Esophagus mucosa (tissue), 1 donor: ENCODE measurements around the gene GINS2. TPM values are rescaled to one million over a fixed set of nuclear protein-coding genes. Genes with fewer than 3 reads are reported as not detected.

Source experiments
- ATAC-seq: fragments of 200-7000 bp; cut with Tn5 transposase; one replicate; pipeline ENCODE4 v1.9.1; 2020
- total RNA-seq: library from RNA; stranded (reverse); gene quantifications from one replicate; pipeline ENCODE4 v1.2.4, GENCODE V29; 2023
- donor health status: DM: yes; HTN: yes; CAD: no.

GINS2 gene
- total RNA-seq, 1 donor from 2014 or later: 10.9 TPM

DNA sequence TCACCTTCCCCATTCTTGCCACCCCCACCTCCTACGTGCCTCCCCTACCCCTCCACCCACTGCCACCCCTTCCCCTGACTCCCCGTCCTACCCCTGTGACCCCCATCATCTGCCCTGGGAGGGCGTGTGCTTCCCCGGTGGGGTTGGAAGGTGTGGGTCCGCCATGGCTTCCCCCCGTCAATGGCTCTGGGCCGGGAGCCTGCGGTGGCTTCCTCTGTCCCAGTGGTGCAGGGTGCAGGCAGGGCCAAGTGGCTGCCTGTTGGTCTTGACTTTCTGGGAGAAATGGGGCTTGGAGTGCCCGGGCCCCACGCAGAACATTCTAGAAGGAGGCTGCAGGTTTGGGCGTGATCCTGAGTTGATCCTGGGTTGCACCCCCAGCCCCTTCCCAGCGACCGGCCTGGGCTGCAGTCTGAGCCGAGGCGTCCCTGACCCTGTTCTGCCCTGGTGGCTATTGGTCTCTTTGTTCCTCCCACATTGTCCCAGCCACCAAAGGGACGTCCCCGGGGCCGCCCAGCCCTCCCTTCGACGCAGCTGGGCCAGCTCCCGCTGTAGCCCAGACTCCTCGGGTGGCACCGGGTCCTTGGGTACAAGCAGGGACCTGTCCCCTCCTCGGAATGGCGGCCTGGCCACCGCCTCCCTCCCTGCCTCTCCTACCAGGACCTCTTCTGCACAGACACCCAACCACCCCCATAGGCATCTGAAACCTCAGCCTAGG, 49.9 kb downstream of the GINS2 start:
- peak; percentile 0 for ATAC-seq

DNA sequence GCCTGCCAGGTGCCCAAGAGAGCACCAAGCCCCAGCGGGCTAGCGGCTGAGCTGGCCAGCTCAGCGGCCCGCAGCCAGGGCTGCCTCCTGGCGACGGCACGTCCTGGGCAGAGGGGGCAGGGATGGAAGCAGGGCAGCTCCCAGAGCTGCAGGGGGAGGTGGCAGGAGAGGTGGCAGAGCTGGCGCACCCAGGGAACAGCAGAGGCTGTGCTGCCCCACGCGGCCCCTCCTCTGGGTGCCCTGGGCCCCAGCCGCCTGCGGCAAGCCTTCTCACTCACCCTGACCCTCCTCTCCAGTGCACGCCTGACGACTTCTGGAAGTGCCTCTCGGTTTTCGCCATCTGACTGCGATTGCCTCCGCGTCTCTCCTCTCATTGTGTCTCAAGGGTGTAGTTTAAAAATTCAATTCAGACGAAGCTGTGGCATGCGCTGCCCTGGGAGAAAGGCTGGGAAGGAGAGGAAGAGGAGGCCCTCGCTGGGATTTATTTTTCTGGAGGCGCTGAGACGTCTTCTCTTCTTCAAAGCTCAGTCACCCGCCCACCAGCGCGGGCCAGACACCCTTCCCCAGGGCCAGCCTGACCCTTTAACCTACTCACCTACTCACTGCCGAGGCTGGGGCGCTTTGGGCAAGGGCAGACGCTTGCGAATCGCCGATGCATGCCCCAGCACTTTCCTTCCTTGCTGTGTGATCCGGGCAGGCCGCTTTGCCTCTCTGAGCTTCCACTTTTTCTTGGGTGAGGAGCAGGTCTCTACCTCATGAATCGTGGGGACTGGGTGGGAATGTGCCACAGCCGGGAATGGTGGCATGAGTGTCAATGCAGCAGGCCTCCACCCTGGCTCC, 50.7 kb downstream of the GINS2 start:
- no peak for ATAC-seq

DNA sequence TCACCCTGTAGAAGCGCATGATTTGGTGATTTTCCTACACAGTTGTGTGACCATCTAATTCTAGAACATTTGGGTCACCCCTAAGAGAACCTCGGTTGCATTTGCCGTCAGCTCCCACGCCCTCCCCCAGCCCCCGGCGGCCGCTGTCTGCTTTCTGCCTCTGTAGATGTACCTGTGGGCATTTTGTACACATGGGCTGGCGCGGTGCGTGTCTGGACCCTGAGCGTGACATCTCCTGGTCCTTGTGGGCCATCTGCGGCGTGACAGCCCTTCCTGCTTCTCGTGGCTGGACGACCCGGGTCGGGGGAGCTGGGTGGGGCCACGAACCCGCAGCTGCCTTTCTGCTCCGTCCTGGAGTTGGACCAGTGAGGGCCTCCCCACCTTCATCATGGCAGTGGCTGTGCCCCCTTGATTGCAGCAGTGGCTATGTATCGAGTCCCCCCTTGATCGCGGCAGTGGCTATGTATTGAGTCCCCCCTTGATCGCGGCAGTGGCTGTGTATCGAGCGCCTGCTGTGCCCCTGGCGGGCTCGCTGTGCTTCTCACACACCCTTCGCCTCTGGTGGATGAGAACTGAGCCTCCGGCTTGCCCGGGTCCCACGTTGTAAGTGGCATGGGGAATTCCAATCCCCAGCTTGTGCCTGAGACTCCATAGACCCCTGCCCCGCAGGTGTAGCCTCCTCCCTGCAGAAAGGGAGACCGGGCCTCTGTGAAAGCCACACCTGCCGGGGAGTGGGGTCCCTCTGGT, 51.5 kb downstream of the GINS2 start:
- ATAC-seq: no peak

DNA sequence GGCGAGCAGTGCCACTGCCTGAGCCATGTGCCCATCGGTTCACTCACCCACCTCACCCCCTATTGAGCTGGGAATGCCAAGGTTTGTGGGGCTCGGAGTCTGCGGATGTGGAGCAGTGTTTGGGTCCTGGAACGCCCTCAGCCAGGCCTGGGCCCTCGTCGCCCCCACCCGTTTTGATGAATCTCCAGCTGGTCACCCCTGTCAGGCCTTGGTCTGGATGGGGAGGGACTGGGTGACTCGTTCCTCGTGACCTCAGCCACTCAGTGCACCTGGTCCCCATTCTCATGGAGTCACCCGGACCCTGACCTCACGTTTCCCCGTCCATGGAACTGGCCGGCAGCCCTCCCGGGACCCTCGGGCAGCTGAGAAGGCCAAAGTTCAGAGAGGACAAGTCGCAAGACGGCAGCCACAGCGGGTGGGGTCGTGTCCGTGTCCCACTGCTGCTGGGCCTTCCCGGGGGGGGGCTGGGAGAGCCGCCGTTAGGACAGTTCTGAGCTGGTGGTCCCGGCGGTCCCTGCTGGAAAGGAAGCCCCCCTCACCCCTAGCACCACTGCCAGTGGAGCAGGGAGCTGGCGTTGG, 52.4 kb downstream of the GINS2 start:
- no peak for ATAC-seq

DNA sequence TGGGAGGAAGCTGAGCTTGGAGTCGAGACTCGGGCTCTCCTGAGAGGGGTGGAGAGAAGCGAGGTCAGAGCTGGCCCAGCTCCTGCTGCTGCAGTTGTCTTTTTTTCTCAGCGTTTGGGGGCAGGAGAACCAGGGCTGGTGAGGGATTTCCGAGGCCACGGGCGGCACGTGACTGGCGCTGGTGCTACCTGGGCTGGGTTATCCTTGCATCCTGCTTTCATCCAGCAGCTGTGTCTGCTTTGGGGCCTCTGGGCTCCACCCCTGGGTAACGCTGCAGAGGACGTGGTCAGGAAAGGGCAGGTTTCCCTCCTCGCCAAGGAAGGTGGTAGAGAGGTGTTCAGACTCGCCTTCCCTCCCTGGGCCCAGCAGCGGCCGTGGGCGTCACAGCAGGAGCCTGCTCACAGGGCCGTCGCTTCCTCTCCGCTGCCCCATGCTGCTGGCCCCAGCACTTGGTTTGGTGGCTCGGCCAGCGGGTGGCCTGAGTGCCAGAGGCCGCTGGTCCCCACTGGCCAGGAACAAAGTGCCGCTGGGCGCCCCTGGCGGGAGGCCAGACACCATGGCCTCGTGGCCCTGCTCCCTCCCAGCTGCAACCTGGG, 53.1 kb downstream of the GINS2 start:
- ATAC-seq: no peak

DNA sequence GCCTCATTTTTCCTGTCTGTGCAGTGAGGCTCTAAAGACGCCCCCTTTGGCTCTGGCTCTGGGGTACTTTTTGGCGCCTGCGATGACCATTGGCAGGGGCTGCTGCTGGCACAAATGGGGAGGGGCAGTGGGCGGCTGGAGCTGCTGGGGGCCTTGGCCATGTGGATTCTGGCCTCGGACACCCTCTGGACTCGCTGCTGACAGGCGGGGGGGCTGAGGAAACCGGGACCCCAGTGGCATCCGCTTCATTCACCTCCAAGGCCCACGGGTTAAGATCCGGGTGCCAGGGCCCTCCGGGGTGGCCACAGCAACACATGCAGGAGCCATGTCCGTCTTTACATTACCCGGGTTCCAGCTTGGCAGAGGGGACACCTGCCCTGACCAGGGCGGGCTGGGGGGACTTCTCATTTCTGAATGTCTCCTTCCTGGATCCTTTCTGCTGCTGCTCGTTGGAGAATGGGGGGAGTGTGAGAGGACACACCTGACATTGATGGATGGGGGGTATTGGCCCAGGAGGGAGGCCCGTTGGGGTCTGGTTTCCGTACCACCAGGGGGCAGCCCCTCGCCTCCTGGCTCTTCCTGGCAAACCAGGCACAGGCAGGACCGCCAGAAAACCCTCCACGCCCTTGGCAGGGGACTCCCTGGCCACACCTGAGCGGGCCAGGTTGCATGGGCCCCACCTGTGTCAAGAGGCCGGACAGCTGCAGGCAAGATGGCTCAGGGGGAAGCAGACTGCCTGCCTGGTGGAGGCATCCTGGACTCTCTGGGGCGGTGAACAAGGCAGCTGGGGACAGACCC, 53.8 kb downstream of the GINS2 start:
- no peak for ATAC-seq

DNA sequence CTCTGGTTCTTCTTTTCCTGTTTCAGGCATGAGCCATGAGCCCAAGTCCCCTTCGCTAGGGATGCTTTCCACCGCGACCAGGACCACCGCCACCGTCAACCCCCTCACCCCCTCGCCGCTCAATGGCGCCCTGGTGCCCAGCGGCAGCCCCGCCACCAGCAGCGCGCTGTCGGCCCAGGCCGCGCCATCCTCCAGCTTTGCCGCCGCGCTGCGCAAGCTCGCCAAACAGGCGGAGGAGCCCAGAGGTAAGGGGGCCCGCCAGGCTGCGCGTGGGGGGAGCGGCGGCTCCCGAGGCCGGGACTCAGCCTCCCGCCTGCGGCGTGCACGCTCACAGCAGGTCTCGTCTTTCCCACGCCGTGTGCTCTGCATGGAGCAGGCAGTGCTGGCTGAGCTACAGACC, 54.9 kb downstream of the GINS2 start:
- ATAC-seq: no peak

DNA sequence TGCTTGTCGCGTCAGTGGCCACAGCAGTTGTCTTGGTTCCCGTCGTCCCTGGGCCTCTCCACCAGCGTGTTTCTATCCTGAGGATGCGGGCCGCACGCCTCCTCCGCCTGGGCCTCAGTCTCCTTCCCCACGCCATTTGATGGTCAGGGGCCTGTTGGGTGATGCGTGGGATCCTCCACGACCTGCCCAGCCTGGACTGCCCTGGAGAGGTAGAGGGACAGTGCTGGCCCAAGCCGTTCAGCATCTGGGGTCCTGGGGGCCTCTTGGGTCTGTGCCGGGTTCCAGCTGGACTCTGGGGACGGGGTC, 55.4 kb downstream of the GINS2 start:
- ATAC-seq: no peak

DNA sequence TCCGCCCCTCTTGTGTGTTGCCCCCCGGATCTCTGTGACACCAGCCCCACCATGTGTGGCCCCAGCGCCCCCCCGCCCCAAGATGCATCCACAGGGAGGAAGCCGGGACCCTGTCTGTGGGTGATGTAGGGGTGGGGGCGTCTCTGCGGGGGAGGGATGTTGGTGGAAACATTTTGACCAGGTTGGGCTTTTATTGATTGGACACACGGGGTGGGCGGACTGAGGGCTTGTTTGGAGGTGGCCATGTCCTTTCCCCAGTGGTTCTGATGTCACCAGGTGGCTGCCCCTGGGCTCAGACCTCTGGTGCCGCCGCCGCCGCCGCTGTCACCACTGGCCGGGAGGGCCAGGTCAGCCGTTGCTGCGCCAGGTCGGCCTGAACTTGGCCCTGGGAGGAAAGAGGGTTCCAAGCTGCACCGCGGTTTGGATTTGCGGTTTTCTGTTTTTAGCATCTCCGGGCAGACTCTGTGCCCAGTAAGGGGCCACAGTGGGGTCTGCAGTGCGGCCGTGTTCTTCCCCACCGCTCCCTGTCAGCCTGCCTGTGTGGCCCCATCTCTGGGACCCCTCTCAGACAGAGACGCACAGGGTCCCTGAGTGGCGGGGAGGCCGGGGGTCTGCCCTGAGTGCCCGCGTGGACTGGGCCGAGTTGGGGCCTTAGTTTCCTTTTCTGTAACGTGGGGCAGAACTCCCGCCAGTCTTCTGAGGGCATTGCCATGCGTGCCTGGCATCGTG, 55.9 kb downstream of the GINS2 start:
- no peak for ATAC-seq

DNA sequence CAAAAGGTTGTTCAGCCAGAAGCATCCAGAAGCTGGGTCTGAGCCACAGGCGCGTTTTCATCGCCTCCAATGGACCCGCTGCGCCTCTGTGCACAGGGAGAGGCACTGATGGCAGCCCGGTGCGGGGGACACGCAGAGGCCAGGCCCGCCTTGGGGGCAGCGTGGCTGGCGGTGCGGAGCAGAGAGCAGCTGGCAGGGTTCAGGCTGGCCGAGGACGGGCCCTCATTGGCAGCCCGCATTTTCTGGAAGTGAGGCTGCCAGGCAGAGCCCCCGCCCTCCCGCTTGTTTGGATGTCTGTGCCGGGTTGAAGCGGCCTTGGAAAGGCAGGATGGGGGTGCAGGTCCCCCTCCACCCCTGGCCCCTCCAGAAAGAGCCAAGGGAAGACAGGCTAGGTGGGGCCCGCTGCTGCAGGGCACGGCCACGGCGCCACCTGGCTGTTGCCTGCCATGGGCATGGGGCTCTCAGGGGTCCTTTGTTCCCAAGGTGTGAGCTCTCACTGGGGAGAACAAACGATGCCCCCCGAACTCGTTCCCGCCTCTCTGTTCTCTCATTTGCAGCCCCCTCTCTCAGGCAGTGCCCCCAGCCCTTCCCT, 56.9 kb downstream of the GINS2 start:
- ATAC-seq: no peak

DNA sequence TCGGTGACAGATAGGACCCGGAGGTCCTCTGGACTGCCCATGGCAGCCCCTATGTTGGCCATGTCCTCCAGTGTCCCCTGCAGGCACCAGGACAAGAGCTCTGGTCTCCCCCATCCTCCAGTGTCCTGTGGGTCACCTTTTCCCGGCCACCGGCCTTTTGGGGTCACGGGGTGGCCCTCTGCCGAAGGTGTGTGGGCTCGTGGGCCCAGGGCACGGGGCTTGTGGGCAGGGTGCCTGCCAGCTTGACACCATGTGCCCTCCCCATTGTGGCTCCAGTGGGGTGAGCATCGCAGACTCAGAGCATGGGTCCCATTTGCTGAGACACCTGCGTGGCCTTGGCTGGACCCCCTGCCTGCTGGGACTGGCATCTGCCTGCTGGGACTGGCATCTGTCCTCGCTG, 57.5 kb downstream of the GINS2 start:
- ATAC-seq: no peak

DNA sequence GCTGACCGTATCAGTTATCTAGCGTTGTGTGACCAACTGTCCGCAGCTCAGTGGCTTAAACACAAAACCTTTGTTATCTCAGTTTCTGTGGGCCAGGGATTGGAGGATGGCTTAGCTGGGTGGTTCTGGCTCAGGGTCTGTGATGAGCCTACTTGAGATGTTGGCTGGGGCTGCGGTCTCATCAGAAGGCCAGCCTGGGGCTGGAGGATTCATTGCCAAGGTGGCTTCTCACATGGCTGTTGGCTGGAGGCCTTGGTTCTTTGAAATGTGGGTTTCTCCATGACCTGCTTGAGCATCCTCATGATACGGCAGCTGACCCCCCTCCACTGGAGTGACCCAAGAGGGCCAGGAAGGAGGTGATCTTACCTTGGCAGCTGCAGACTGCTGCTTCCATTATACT, 58.9 kb downstream of the GINS2 start:
- no peak for ATAC-seq

DNA sequence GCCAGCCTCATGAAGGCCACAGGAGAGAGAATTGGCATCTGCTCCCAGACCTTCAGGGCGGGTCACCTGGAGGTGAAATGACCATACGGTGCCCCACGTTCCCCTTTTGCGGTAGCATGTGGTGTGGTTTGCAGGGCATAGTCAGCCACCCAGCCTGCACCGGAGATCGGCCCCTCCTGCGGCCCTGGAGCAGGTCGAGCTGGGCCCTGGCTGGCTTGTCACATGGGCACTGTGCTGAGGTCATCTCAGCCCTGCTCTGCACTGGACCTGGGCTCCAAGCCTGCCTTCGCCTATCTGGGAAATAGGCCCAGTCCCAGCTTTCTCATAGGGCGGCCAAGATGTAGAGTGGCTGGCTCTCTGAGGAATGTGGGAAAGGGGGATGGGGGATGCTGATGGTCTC, 59.4 kb downstream of the GINS2 start:
- ATAC-seq: no peak

DNA sequence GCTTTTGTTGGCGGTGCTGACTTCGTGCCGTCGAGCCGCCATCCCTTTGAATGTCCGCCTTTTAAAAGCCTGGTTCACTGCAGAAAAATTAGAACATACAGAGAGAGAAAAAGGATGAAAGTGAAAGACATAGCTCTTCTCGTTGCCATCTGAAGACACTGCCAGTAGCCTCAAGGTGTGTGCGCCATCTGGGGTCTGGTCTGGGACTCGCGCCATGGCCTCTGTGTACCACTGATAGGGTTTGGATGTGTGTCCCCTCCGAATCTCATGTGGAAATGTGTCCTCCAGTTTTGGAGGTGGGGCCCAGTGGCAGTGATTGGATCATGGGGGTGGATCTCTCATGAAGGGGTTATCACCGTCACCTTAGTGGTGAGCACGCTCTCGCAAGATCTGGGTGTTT, 60.1 kb downstream of the GINS2 start:
- ATAC-seq: no peak

DNA sequence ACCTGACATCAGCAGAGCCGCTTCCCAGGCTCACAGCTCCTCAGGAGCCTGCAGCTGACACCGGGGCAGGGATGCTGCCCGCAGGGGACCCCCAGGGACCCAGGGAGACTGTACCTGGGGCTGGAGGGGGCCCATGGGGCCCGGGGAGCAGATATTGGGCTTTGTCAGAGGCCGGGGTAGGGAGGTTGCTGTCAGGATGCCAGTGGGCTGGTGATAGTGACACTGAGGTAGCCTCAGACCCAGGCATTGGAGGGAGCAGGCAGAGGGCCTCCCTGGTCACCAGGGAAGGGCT, 60.5 kb downstream of the GINS2 start:
- ATAC-seq: no peak

DNA sequence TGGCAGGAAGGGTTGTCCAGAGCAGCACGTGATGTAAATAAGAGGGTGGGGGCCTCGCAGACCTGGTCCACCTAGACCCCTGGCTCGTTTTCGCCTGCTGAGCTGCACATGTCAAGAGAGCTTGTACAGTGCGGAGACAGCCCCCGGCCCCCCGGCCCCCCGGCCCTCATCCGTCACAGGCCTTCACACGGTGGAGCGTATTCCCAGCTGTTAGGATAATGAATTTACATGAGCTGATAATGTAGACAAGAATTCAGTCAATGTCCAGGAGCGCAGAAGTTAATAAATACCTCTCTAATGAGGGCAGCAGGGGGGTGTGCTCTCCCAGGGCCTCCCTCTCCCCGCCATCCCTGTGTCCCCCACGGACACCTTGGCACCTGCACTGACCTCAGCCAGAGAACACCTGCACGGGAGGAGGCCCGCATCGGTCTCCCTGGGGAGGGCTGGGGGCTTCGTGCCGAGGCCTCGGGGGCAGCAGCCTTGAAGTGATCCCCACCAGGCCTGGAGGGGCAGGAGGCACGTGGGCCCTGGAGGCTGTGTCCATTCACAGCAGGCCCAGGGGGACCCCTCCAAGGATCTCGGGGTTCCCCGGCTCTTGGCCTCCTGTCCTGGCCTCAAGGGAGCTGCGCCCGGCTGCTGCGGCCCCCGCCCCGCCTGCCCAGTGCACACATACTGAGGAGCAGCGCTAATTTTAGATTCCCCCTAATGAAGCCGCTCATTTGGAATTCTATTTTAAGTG, 61.1 kb downstream of the GINS2 start:
- ATAC-seq: no peak

DNA sequence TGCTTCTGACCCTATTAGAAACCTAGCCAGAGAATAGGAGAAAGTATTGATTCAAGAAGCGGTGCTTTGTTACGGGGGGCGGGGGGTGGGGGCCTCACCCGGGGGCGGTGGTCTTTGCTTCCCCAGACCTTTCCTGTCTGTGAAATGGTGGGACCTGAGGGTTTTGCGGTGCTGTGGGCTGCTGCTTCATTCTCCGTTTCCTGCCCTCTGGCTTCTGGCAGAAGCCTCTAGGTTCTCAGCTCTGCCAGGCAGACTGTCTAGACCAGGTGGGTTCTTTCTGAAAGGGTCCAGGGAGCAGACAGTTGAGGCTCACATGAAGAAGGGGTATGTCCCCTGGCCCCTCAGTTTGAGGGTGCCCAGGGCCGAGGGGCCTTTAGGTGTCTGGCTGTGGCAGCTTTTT, 61.7 kb downstream of the GINS2 start:
- no peak for ATAC-seq
